ENCODE measurements around the gene ADAMTS2.

Gene ADAMTS2

DNA sequence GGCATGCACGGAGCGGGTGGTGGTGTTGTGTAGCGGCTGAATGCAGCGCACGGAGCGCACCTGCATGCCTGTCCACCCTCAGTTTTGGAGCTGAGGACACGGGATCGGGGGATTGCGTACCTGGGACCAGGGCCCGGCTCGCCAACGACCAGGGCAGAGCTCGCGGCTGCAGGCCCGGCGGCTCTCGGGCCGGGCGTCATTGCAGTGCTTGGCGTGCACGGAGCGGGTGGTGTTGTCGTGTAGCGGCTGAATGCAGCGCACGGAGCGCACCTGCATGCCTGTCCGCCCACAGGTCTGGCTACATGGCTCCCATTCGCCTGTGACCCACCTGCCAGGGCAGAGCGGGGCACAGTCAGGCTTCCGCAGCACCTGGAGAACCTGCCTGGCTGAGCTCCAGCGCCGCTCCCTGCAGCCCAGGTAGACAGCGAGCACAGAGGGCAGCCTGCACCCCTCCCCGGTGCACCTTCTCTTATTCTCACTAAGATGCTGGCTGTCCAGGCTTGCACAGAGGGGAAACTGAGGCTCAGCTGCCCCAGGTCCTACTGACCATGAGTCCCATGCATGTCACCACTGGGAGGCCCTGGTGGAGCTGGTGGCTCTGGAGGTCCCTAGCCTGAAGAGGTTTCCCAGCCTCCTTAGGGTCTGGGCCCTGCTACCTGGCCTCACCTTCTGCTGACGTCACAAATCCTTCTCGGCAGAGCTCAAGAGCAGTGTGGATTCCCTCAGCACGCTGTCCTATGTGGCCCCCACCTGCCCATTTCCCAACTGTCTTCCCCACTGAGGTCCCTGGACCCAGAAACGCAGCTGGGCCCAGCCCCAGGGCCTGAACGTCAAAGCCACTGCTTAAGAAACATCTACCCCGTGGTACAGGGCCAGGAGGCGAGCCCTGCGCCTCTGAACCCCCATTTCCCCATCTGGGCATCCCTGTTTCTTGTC, 220.1 kb downstream of the ADAMTS2 start:
- no peak for DNase-seq (ENCODE audit: low read depth, low spot score)

DNA sequence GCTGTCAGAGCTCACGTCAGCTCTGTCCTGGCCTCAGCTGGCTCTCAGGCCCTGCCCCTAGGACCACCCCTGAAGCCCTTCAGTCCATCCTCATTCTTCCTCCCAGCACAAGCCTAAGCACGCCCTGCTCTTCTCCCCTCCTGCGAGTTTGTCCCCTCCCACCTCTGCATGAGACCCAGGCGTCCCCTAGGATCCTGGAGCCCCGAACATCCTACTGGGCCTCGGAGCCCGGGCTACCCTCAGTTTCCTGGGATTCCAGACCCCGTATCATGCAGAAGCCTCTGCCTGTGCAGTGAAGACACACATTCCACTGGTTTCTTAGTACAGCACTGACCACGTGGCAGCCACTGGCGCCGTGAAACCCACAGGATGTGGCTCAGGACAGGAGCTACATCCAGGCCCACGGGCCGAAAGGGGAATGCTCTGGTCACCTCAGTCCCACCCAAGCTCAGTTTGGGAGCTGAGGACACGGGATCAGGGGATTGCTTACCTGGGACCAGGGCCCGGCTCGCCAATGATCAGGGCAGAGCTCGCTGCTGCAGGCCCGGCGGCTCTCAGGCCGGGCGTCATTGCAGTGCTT, 220.9 kb downstream of the ADAMTS2 start:
- no peak for DNase-seq (ENCODE audit: low read depth, low spot score)

DNA sequence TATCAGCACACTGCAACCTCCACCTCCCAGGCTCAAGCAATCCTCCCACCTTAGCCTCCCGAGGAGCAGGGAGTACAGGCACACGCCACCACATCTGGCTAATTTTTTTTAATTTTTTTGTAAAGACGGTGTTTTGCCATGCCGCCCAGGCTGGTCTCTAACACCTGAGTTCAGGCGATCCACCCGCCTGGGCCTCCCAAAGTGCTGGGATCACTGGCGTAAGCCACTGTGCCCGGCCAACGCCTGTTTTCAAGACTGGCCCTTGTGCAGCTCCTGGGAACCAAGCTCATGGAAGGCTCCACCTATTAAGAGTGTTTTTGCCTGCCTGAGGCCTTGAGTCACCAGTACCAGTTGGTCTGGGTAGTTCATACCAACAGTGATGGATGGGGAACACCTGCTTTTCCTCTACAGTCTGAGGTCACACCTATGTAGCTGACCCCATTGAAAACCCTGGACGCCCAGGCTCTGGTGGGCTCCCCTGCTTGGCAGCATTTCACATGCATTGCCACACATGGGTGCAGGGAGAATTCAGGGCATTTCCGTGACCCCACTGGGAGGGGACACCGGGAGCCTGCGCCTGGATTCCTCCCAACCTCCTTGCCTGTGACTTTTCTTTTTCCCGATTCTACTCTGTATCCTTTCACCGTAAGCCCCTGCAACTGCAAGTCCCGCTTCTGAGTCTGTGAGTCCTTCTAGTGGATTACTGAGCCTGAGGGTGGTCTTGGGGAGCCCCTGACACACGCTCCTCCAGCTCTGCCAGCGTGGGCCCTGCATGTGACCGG, 221.6 kb downstream of the ADAMTS2 start:
- no peak for DNase-seq (ENCODE audit: low read depth, low spot score)

DNA sequence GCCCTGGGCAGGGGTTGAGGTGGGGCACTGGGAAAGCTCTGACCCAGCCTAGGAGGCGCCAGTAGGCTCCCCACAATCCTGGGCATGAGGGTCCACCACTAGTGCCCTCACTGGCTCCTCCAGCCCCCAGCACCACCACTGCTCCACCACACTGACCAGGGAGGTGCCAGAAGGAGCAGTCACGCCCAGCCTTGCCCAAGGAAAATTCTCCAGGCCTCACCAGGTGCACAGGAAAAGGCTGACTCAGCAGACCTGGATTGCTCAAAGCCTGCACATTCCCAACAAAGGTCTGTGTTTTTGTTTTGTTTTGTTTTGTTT, 222.2 kb downstream of the ADAMTS2 start:
- no peak for DNase-seq (ENCODE audit: low read depth, low spot score)

DNA sequence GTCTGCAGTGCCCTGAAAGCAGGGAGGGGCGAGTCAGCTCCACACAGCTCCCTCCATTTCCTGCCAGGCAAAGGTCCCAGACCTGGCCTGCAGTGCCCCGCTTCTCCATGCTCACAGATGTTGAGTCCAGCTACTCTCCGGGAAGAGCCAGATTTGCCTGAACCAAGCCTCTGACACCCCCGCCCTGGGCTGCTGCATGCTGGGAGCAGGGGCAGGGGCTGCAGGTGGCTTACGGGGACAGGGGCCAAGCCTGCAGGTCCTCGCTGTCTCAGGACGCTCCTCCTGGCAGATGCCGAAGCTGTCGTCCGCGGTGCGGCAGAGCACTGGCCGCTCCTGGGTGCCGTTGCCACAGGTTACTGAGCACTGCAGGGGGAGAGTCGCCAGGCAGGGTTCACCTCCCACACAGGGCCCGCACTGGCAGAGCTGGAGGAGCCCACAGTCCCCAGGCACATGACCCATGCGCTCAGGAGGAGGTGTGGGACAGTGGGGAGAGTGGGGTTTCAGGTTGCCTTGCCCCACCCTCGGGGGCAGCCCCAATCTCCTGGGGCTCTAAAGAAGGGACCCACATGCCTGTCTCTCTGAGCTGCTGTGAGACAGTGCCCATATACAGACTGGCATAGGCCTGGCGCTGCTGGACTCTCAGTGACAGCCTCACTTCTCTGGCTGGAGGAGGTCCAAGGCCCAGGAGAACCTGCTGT, 222.7 kb downstream of the ADAMTS2 start:
- no peak for DNase-seq (ENCODE audit: low read depth, low spot score)

DNA sequence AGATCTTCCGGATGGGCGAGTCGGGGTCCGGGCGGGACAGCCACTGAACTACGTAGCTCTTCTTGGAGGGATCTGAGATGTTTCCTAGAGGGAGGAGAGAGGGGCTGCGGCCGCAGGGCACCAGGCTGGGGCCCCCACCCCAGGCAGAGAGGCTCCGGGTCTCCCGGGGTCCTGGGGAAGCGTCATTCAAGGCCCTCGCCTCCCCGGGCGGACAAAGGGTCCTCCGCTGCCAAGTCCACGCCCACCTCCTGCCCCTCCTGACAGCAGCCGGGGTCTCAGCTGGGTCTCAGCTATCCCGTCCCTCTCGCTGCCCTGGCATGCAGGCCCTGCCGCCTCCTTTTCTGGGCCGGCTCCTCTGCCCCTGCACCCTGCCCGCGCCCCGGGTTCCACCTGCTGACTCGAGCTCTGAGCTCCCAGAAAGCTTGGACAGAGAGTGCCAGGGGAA, 223.6 kb downstream of the ADAMTS2 start:
- no peak for DNase-seq (ENCODE audit: low read depth, low spot score)

DNA sequence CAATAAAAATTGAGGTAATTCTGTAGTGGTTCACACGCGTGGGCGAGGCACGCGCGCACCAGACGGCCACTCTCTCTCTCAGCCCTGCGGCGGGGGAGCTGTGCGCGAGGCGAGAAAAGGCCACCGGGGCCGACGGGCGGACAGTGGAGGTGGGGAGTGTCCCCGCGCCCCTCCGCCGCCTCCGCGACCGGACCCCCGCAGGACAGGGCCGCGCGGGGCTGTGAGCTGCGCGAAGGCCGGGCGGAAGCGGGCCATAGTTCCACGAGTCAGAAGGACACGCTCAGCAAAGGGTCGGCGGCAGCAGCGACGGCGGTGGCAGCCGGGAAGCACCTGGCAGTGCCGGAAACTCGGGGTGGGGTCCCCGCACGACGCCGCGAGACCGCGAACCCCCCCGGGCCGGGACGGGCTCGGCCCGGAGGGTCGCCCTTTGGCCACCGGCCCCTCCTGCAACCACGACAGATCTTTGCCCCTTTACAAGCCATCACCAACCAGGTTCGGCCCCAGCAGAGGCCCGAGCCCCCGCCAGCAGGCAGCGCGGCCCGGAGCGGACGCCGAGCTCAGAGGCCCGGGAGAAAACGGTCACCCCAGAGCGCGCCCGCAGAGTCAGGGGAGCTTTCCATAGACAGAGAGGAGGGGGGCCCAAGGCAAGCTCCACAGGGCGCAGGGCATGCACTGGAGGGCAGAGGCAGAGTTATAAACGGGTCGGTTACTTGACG, 224.2 kb downstream of the ADAMTS2 start:
- DNase-seq (ENCODE audit: low read depth, low spot score), result no peak

DNA sequence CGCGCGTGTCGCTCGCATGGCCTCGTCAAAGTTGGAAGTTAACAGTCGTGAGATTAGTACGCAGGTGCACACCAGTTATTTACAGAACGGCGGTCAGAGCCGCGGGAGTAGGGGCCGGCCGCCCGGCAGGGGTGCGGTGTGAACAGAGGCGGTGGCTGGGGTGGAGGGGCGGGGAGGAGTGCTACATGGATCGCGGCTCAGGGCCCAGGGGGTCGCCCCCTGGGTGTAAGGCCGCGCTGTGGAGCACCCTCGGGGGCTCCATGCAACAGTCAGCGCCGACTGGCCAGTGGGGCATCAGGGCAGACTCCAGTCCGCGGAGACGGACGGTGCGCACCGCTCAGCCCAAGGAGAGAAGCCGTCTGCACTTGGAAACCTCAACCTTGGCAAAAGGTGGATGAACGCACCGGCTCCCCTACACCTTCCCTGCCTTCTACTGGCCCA, 224.8 kb downstream of the ADAMTS2 start:
- no peak for DNase-seq (ENCODE audit: low read depth, low spot score)

DNA sequence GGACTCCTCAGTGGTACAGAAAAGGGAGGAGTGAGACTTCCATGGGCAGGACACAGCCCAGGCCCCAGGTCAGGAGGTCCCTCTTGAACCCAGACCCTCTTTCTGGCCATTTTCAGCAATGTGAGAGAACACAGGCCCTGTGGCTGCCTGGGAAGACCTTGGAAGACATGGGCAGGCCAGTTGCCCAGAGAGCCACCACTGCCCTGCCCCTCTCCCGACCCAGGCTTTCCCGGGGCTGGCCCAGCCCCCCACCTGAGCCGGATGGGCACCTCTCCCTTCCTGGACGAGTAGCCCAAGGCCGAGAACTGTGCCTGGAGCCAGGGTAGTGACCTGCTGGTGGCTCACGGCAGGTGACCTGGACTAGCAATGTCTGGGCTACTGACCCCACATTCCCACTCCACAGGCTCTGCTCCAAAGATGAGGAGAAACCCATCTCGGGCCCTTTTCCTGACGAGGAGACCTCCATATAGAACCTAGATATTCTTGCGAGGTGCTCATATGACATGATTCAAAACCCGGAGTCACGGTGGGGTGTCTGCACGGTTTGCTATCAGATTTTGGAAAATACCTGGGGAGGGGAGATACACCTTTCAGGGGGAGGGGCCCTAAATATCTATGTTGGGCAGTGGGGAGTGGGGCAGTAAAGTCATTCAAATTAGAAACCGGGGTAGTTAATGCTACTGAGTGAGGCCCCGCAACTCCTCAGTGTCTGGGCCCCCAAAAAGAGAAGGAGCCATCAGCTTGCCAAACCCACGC, 225.7 kb downstream of the ADAMTS2 start:
- DNase-seq (ENCODE audit: low read depth, low spot score), result no peak

DNA sequence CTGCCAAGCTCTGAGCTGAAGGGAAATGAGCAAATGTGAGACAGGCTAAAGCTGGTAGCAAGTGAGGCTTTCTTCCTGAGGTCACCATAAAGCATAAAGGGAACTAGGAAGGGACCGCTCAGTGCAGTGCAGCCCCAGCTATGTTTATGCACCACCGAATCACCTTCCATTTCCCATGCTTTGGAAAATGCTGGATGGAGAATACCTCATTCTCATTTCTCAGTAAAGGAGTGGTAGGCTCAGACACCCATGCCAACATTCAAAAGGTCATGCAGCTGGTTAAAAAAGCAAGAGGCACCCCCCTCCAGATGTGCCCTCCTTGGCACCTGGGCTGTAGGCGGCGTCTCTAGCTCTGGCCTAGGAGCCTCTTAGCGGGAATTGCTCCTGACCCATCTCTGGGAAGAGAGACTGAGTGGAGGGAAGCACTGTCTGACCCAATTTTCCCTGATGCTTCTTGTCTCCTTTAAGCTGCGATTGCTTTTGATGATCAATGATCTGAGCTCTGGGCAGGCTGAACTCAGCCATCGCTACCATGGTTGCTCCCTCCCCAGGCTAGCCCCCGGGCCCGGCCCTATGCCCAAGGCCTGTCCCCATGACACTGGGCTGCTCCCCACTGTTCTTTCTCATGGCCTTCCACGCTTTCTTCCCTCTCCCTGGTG, 226.4 kb downstream of the ADAMTS2 start:
- DNase-seq (ENCODE audit: low read depth, low spot score), result no peak

DNA sequence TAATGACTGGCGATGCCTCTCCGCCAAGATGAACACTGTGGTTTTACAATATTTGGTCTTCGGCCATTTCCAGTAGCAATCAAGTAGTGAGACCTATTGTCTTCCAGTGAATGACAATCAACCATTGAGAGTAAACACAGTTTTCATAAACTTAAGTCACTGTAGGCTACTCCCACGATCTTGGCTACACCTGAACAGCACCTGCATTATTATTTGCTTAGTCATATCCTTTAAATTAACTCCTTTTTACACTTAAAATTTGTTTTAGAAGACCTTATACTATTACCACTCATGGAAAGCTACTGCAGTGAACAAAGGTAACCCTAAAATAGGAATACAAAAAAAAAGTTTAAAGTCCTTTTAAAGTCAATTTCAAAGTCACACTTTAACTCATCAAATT, 226.9 kb downstream of the ADAMTS2 start:
- DNase-seq (ENCODE audit: low read depth, low spot score), result no peak

DNA sequence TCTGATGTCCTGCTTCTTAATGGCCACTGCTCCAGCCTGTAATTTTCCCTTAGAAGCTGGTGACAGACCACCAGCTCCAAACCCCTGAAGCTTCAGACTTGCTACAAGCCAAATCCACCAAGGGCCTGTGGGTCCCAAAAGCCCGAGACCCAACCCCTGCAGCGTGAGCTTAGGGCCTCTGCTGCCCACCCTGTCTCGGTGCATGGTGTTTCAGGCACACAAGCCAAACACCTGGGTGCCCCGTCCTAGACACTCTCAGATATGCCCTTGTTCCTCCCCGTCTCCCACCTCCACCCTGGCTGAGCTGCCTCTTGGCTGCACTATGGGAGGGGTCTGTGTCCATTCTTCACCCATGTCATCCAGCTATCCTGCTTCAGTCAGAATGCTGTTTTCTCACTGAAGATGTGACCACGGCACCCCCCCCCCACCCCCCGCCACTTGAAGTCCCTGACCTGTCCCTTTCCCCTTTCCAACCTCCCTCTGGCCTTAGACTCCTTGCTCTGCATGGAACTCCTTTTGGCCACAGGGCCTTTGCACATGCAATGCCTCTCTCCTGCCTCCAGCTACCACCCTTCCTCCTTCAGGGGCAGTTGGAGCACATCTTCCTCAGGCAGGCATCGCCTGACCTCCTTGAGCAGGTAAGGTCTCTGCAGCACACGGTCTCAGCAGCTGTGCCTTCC, 229.3 kb downstream of the ADAMTS2 start:
- no peak for DNase-seq (ENCODE audit: low read depth, low spot score)

DNA sequence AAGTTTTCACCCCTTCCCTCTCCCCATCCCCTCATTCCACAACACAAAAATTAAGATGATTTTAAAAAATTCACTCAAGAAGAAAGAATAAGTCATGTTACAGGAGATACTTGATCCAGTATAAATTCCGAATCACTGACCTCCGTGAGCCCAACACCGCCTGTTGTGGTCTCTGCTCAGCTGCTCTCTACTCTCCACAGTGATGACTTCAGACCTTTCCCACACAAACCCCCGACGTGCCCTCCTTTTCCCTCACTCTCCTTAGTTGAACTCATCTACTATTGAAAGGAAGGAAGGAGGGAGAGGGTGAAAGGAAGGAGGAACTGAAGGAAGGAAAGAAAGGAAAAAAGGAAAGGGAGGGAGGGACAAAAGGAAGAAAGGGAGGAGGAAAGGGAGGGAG, 230.0 kb downstream of the ADAMTS2 start:
- DNase-seq (ENCODE audit: low read depth, low spot score), result no peak

DNA sequence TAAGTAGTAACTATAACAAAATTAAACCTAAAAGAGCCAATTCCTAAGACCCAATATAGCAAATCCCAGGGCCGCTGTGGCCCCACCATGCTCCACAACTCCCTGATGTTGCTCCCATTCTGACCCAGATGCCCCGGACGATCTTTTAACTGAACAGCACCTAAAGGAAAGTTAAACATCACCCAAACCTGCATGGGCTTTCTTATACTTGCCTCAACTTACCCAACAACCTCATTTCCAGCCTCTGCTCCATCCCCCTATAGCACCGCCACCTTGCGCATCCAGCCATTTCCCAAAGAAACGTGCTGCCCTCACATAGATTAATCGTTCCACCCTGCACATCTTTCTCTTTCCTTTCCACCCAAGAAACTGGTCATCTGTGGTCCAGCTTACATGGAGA, 230.5 kb downstream of the ADAMTS2 start:
- DNase-seq (ENCODE audit: low read depth, low spot score), result no peak

DNA sequence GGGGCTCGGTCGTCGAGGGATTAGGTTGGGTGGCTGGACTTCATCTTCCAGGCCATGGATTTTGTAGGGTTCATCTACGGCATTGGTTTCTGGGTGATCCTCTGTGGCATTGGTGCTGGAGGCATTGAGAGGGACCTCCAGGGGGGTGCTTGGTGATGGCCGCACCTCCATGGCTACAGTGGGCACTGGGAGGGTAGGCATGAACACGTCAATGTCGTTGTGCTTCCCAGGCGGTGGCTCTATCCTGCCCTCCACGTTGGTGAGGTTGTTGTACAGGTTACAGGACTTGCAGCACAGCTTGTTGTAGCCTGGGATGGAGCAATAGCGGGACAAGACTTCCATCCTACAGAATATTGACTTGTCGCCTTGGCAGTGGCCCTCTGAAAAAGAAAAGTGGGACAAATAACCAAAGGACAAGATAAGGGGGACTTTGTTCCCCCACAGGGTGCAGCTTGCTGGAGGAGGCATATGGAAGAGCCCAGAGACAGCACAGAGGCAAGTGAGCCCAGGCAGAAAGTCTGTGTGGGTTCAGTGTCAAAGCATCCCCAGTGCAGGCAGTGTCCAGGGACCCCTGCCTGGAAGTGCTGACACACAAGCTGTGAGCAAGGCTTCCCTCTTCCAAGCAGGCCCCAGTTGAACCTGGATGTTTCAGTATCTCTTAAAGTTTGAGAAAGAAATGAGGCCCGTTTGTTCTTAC, 231.2 kb downstream of the ADAMTS2 start:
- DNase-seq (ENCODE audit: low read depth, low spot score), result no peak

DNA sequence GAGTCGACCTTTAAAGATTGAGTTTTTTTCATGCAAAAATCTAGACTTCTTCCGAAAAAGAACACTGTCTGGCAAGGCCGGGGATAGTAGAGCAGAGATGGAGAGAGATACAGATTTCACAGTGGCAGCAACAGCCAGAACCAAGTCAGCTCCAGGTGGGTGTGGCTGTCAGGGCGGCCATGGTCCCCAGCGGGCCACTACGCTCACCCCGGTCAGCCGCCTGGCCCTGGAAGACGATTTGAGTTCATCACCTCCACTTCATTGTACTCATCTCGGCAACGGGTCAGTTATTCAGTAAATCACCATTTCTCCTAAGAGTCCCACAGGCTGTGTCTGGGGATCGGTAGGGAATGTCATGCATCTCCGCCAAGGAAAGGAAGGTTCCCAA, 232.1 kb downstream of the ADAMTS2 start:
- no peak for DNase-seq (ENCODE audit: low read depth, low spot score)

DNA sequence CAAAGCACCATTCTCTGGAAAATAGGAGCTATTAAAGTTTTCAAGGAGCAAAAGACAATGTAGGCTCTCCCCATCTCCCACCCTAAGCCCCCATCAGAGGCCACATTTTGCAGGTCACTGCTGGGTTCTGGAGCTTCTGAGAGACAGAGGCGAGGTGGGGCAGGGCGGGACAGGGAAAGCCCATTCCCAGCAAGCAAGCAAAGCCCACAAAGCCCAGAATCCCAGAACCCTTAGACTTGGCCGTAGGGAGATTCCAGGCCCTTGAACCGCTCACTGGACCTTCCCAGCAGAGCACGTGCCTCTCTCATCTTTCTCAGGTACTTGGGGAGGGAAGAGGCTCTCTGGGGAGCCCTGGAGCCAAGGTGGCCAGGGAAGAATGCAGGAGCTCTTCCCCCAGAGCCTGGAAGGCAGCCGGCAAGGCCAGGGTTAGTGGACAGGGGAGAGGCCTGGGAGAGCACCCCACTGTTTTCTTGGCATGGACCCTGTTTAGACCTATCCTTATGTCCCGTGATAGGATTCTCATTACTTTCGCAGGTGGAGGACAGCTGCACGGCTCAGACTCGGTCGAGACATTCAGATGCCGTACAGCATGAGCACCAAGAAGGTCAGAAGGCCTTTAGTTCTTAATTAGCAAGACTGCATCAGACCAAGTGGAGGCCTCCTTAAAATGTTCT, 232.7 kb downstream of the ADAMTS2 start:
- no peak for DNase-seq (ENCODE audit: low read depth, low spot score)
